Gastrocnemius medialis (tissue), 4 donors: Measurements from ENCODE around the gene ZDHHC11. TPM values are rescaled to one million over a fixed set of nuclear protein-coding genes. Genes with fewer than 3 reads are reported as not detected.

Source experiments
- ATAC-seq, 2 donors: fragments of 150-250 bp; one replicate each; pipeline ENCODE4 v1.9.1; 2016
- DNase-seq, 2 donors: peaks; one replicate each; pipeline ENCODE4 v3.0.0-alpha.2; 2019
- H3K27ac ChIP-seq, 4 donors: fragments of 200-600 bp; sonication (generic); 1 replicate in 1 of 4; 2 replicates in 3 of 4; pipeline ENCODE4 v1.5.1; 2016 to 2018; ENCODE audit warnings: mild to moderate bottlenecking in 2 of 4, moderate library complexity in 1 of 4
- H3K27me3 ChIP-seq, 3 donors: fragments of 200-600 bp; sonication (generic) in 2 of 3; 1 replicate in 1 of 3; 2 replicates in 2 of 3; pipeline versions ENCODE4 v1.5.1 to v1.6.0; 2016 to 2019; ENCODE audit warnings: mild to moderate bottlenecking in 1 of 3, moderate library complexity in 1 of 3
- H3K36me3 ChIP-seq, 2 donors: fragments of 200-600 bp; sonication (generic) in 1 of 2; one replicate each; pipeline ENCODE4 v1.5.1; 2017 to 2018
- H3K4me1 ChIP-seq, 2 donors: fragments of 200-600 bp; sonication (generic) in 1 of 2; one replicate each; pipeline ENCODE4 v1.5.1; 2016 to 2017; ENCODE audit warnings: mild to moderate bottlenecking in 2 of 2
- H3K4me3 ChIP-seq, 4 donors: fragments of 200-600 bp; sonication (generic) in 3 of 4; 1 replicate in 1 of 4; 2 replicates in 3 of 4; pipeline ENCODE4 v1.5.1; 2016 to 2019; ENCODE audit warnings: mild to moderate bottlenecking in 2 of 4
- H3K9me3 ChIP-seq, 3 donors: fragments of 200-600 bp; sonication (generic) in 2 of 3; 1 replicate in 1 of 3; 2 replicates in 2 of 3; pipeline ENCODE4 v1.5.1; 2016 to 2019
- POLR2A ChIP-seq, 2 donors: fragments of 450-650 bp; IDR thresholded peaks; one replicate each; pipeline ENCODE4 v1.6.1; 2017; ENCODE audit warnings: antibody characterized with exemption in 2 of 2, mild to moderate bottlenecking in 2 of 2, moderate library complexity in 2 of 2
- in situ Hi-C, 4 donors: fragments of 200-750 bp; cut with MboI; loops; one replicate each; pipeline versions ENCODE4 v1.15.0 to v1.8.0; 2017; ENCODE audit warnings: low sequenced_read_pairs in 4 of 4
- intact Hi-C: fragments of 100-400 bp; cut with DNase I; formaldehyde crosslinking; loops from one replicate; pipeline ENCODE4 v1.15.1; 2023; ENCODE audit warnings: low total_unique reads
- total RNA-seq, 4 donors: library from RNA; depleted of rRNA; stranded (reverse); fragments of >200 nt; gene quantifications; one replicate each; pipeline versions ENCODE4 v1.1.0 to v1.2.3, GENCODE V29; 2016
- TF ChIP-seq, protein P1 (sequence below), 5 experiments: fragments of 450-650 bp in 3 of 5; fragments of 200-600 bp in 2 of 5; sonication (generic) in 2 of 5; IDR thresholded peaks in 4 of 5; conservative IDR thresholded peaks in 1 of 5; 1 replicate in 4 of 5; 2 replicates in 1 of 5; pipeline ENCODE4 v1.5.1; 2016 to 2019; ENCODE audit warnings: antibody characterized with exemption in 5 of 5, mild to moderate bottlenecking in 3 of 5, moderate library complexity in 3 of 5

ZDHHC11 gene
- total RNA-seq, 4 donors from 2014 or later = 0.85 to 3.8 (median 2.3) TPM; not detected in 1

DNA sequence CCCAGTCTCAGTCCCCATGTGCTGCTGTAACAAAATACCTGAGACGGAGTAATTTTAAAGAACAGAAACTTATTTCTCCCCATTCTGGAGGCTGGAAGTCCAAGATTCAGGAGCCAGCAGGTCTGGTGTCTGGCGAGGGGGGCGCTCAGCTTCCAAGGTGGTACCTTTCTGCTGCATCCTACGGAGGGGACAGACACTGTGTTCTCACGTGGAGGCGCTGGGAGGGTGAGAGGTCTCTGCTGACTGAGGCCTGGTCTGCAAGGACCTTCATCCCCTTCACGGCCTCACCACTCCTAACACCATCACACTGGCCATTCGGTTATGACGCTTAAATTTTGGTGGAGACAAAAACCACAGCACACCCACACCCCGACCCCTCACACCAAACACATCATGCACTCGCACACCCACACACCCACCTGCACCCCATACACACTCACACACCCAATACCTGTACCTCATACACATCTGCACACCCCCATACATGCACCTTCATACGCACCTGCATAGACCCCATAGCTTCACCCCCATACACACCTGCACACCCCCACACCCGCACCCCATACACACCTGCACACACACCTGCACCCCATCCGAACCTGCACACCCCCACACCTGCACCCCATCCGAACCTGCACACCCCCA is 9.8 kb upstream of the ZDHHC11 start:
- intact Hi-C loops = no loop called here
- peaks cover 0 to 33% of the 10 kb centered on the region in 2 donors for H3K36me3 ChIP-seq
- in situ Hi-C loops = no loop called here
- H3K9me3 ChIP-seq = no peaks in the 10 kb centered on the region
- H3K4me1 ChIP-seq = no peaks in the 10 kb centered on the region
- H3K27me3 ChIP-seq = no peaks in the 10 kb centered on the region
- ATAC-seq (no peak), DNase-seq (no peak)
- no peak for TF ChIP-seq POLR2A (IDR thresholded peaks at IDR 0.05)
- TF ChIP-seq, protein P1, sequence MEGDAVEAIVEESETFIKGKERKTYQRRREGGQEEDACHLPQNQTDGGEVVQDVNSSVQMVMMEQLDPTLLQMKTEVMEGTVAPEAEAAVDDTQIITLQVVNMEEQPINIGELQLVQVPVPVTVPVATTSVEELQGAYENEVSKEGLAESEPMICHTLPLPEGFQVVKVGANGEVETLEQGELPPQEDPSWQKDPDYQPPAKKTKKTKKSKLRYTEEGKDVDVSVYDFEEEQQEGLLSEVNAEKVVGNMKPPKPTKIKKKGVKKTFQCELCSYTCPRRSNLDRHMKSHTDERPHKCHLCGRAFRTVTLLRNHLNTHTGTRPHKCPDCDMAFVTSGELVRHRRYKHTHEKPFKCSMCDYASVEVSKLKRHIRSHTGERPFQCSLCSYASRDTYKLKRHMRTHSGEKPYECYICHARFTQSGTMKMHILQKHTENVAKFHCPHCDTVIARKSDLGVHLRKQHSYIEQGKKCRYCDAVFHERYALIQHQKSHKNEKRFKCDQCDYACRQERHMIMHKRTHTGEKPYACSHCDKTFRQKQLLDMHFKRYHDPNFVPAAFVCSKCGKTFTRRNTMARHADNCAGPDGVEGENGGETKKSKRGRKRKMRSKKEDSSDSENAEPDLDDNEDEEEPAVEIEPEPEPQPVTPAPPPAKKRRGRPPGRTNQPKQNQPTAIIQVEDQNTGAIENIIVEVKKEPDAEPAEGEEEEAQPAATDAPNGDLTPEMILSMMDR (IDR thresholded peaks at IDR 0.05 in 4 of 5, conservative IDR thresholded peaks at IDR 0.05 in 1 of 5) = no peak
- no peak overlapping the region for H3K27ac ChIP-seq
- no peak overlapping the region for H3K4me3 ChIP-seq

- no peak for ATAC-seq
- no peak for DNase-seq
- Histone ChIP-seq H3K36me3 (peaks cover 0 to 25% of the 10 kb centered on the region in 2 donors), H3K4me3 (no peak overlapping the region), H3K9me3 (no peaks in the 10 kb centered on the region), H3K27ac (no peak overlapping the region), H3K27me3 (no peaks in the 10 kb centered on the region), H3K4me1 (no peaks in the 10 kb centered on the region)
- TF ChIP-seq, protein P1 (IDR thresholded peaks at IDR 0.05 in 4 of 5, conservative IDR thresholded peaks at IDR 0.05 in 1 of 5) = no peak
- TF ChIP-seq POLR2A (IDR thresholded peaks at IDR 0.05) = no peak
- in situ Hi-C loops = no loop called here
- intact Hi-C loops = no loop called here
Measured at GRCh38 chr5:859798-860296, 9.1 kb upstream of the ZDHHC11 start.

- Histone ChIP-seq H3K36me3 (peaks cover 0 to 20% of the 10 kb centered on the region in 2 donors), H3K4me1 (no peaks in the 10 kb centered on the region), H3K27ac (no peak overlapping the region), H3K9me3 (no peaks in the 10 kb centered on the region), H3K27me3 (no peaks in the 10 kb centered on the region), H3K4me3 (no peak overlapping the region)
- DNase-seq = no peak
- in situ Hi-C loops (no loop called here), intact Hi-C loops (no loop called here)
- TF ChIP-seq, protein P1 (IDR thresholded peaks at IDR 0.05 in 4 of 5, conservative IDR thresholded peaks at IDR 0.05 in 1 of 5) = no peak
- no peak for TF ChIP-seq POLR2A (IDR thresholded peaks at IDR 0.05)
- no peak for ATAC-seq
Measured at GRCh38 chr5:859391-859790, 8.6 kb upstream of the ZDHHC11 start.

DNA sequence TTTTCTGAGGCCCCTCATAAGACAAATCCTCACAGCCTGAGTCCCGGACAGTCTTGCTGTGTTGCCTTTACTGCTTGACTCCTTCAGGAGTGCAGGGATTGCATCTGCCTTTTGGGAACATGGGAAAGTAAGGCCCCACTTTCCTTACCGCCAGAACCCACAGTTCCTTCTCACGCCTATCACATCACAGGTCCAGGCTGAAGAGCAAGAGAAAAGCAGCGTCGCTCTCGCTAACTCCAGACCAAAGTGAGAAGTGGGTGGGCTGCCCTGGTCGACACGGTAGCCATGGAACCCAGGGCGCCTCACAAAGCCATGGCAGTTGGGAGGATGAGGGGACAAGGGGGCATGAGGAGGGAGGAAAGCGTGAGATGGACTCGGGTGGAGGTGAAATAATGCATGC is 7.9 kb upstream of the ZDHHC11 start:
- peaks cover 0 to 4% (median 0%) of the 10 kb centered on the region in 3 donors for H3K27me3 ChIP-seq
- intact Hi-C loops (no loop called here), in situ Hi-C loops (no loop called here)
- no peak for ATAC-seq
- H3K36me3 ChIP-seq = peaks cover 0 to 14% of the 10 kb centered on the region in 2 donors
- no peaks in the 10 kb centered on the region for H3K9me3 ChIP-seq
- H3K4me3 ChIP-seq = no peak overlapping the region
- TF ChIP-seq, protein P1 (IDR thresholded peaks at IDR 0.05 in 4 of 5, conservative IDR thresholded peaks at IDR 0.05 in 1 of 5) = no peak
- no peak for TF ChIP-seq POLR2A (IDR thresholded peaks at IDR 0.05)
- DNase-seq = no peak
- H3K4me1 ChIP-seq = no peaks in the 10 kb centered on the region
- no peak overlapping the region for H3K27ac ChIP-seq
